ENCODE data around the gene TENM4.

TENM4 gene

GRCh38 chr11:78698612-78699011 is 742.2 kb downstream of the TENM4 start:
- no peak for DNase-seq (ENCODE audit: low spot score)

- no peak for DNase-seq (ENCODE audit: low spot score)
Measured at GRCh38 chr11:78696177-78696576, 744.7 kb downstream of the TENM4 start.

GRCh38 chr11:78694152-78694551 is 746.7 kb downstream of the TENM4 start:
- no peak for DNase-seq (ENCODE audit: low spot score)

- no peak for DNase-seq (ENCODE audit: low spot score)
Measured at GRCh38 chr11:78691215-78691614, 749.6 kb downstream of the TENM4 start.

- no peak for DNase-seq (ENCODE audit: low spot score)
Measured at GRCh38 chr11:78690352-78690987, 750.4 kb downstream of the TENM4 start.

- DNase-seq (ENCODE audit: low spot score) = no peak
Measured at GRCh38 chr11:78689585-78690153, 751.2 kb downstream of the TENM4 start.

- no peak for DNase-seq (ENCODE audit: low spot score)
Measured at GRCh38 chr11:78689101-78689500, 751.7 kb downstream of the TENM4 start.

- DNase-seq (ENCODE audit: low spot score) = no peak
Measured at GRCh38 chr11:78688460-78688859, 752.4 kb downstream of the TENM4 start.

GRCh38 chr11:78685156-78685555 is 755.7 kb downstream of the TENM4 start:
- DNase-seq (ENCODE audit: low spot score) = no peak

GRCh38 chr11:78684377-78684776 is 756.5 kb downstream of the TENM4 start:
- no peak for DNase-seq (ENCODE audit: low spot score)

- no peak for DNase-seq (ENCODE audit: low spot score)
Measured at GRCh38 chr11:78683774-78684173, 757.1 kb downstream of the TENM4 start.

- DNase-seq (ENCODE audit: low spot score) = no peak
Measured at GRCh38 chr11:78676026-78676557, 764.7 kb downstream of the TENM4 start.

- DNase-seq (ENCODE audit: low spot score) = no peak
Measured at GRCh38 chr11:78672850-78673620, 767.8 kb downstream of the TENM4 start.

GRCh38 chr11:78669249-78669648 is 771.6 kb downstream of the TENM4 start:
- DNase-seq (ENCODE audit: low spot score) = no peak

- no peak for DNase-seq (ENCODE audit: low spot score)
Measured at GRCh38 chr11:78667461-78667860, 773.4 kb downstream of the TENM4 start.

- no peak for DNase-seq (ENCODE audit: low spot score)
Measured at GRCh38 chr11:78666675-78667160, 774.1 kb downstream of the TENM4 start.

- DNase-seq (ENCODE audit: low spot score) = no peak
Measured at GRCh38 chr11:78664636-78665035, 776.2 kb downstream of the TENM4 start.

GRCh38 chr11:78662811-78663210 is 778.0 kb downstream of the TENM4 start:
- DNase-seq (ENCODE audit: low spot score) = no peak

GRCh38 chr11:78660471-78660870 is 780.4 kb downstream of the TENM4 start:
- DNase-seq (ENCODE audit: low spot score) = no peak

GRCh38 chr11:78659326-78660270 is 781.2 kb downstream of the TENM4 start:
- no peak for DNase-seq (ENCODE audit: low spot score)

- no peak for DNase-seq (ENCODE audit: low spot score)
Measured at GRCh38 chr11:78657968-78658839, 782.6 kb downstream of the TENM4 start.
